HG02885 (cell line): ENCODE data around the gene CHSY1.

Source experiments
- ATAC-seq: cut with Tn5 transposase; IDR thresholded peaks from one replicate; pipeline ENCODE4 v1.9.1; 2021; ENCODE audit warnings: mild to moderate bottlenecking; ENCODE audit not compliant: unreplicated experiment, poor library complexity

CHSY1 gene

GRCh38 chr15:101141926-101142527 is 109.8 kb downstream of the CHSY1 start:
- ATAC-seq = no peak

GRCh38 chr15:101140697-101141065 is 111.2 kb downstream of the CHSY1 start:
- ATAC-seq = no peak

- ATAC-seq = no peak
Observed at GRCh38 chr15:101139986-101140696, 111.7 kb downstream of the CHSY1 start.

GRCh38 chr15:101138913-101139880 is 112.7 kb downstream of the CHSY1 start:
- ATAC-seq = peak; percentile 83

GRCh38 chr15:101138086-101138660 is 113.7 kb downstream of the CHSY1 start:
- no peak for ATAC-seq

GRCh38 chr15:101137312-101137940 is 114.4 kb downstream of the CHSY1 start:
- ATAC-seq = no peak

GRCh38 chr15:101136381-101137268 is 115.2 kb downstream of the CHSY1 start:
- no peak for ATAC-seq

- peak; percentile 44 for ATAC-seq
Observed at GRCh38 chr15:101135532-101136166, 116.2 kb downstream of the CHSY1 start.

- ATAC-seq = no peak
Observed at GRCh38 chr15:101134780-101135179, 117.1 kb downstream of the CHSY1 start.

GRCh38 chr15:101133751-101134261 is 118.0 kb downstream of the CHSY1 start:
- no peak for ATAC-seq

- ATAC-seq = no peak
Observed at GRCh38 chr15:101133181-101133460, 118.7 kb downstream of the CHSY1 start.

- no peak for ATAC-seq
Observed at GRCh38 chr15:101132390-101133180, 119.3 kb downstream of the CHSY1 start.

GRCh38 chr15:101131489-101132389 is 120.1 kb downstream of the CHSY1 start:
- no peak for ATAC-seq

- ATAC-seq = no peak
Observed at GRCh38 chr15:101129851-101130380, 121.9 kb downstream of the CHSY1 start.

GRCh38 chr15:101128221-101129015 is 123.4 kb downstream of the CHSY1 start:
- ATAC-seq = no peak

- ATAC-seq = peak; percentile 71
Observed at GRCh38 chr15:101127506-101128076, 124.3 kb downstream of the CHSY1 start.
